HFF-Myc (cell line): Measurements from ENCODE around the gene LTBP2.

Experiments
- DNase-seq: peaks from one replicate; pipeline ENCODE4 v3.0.0-alpha.2; 2011; ENCODE audit warnings: low read depth; ENCODE audit errors: extremely low read depth
- H3K4me3 ChIP-seq: replicated peaks from 2 replicates; pipeline ENCODE4 v1.5.1; 2011; ENCODE audit warnings: low read depth, mild to moderate bottlenecking, control low read depth, low read length
- CTCF ChIP-seq: IDR thresholded peaks from 2 replicates; pipeline ENCODE4 v1.5.1; 2012; ENCODE audit warnings: mild to moderate bottlenecking, low read depth, low read length, control low read depth; ENCODE audit errors: missing control alignments

The LTBP2 gene

GRCh38 chr14:74654931-74655330 lies 42.9 kb upstream of the LTBP2 start:
- DNase-seq: no peak
- TF ChIP-seq CTCF: no peak
- no peak overlapping the region for H3K4me3 ChIP-seq

- H3K4me3 ChIP-seq: no peak overlapping the region
- TF ChIP-seq CTCF: no peak
- peak; percentile 81 for DNase-seq
Measured at GRCh38 chr14:74653386-74654138, 41.5 kb upstream of the LTBP2 start.

- DNase-seq: no peak
- no peak overlapping the region for H3K4me3 ChIP-seq
- TF ChIP-seq CTCF: no peak
Measured at GRCh38 chr14:74652541-74652940, 40.5 kb upstream of the LTBP2 start.

- no peak for TF ChIP-seq CTCF
- H3K4me3 ChIP-seq: no peak overlapping the region
- no peak for DNase-seq
Measured at GRCh38 chr14:74650927-74651686, 39.1 kb upstream of the LTBP2 start.

- TF ChIP-seq CTCF: no peak
- no peak for DNase-seq
Measured at GRCh38 chr14:74649673-74650072, 37.6 kb upstream of the LTBP2 start.

GRCh38 chr14:74649167-74649566 lies 37.1 kb upstream of the LTBP2 start:
- DNase-seq: no peak
- no peak overlapping the region for H3K4me3 ChIP-seq
- TF ChIP-seq CTCF: no peak

More at GRCh38 chr14:74649673-74650072, 37.6 kb upstream of the LTBP2 start:
- no peak overlapping the region for H3K4me3 ChIP-seq
